Immature natural killer cell (primary cell): ENCODE results near the gene ZC3HAV1. TPM values are rescaled to one million over a fixed set of nuclear protein-coding genes. Genes with fewer than 3 reads are reported as not detected.

Source experiments
- DNase-seq, 3 donors: peaks; one replicate each; pipeline ENCODE4 v3.0.0; 2022; ENCODE audit warnings: mixed read lengths in 1 of 3
- H3K27ac Mint-ChIP-seq, 6 donors: one replicate each; pipeline ENCODE4 v1.8.0; 2020; ENCODE audit warnings: mixed read lengths in 6 of 6, mild to moderate bottlenecking in 5 of 6, inconsistent platforms in 4 of 6, moderate library complexity in 3 of 6
- H3K27me3 Mint-ChIP-seq, 3 donors: one replicate each; pipeline ENCODE4 v1.8.0; 2020 to 2021; ENCODE audit warnings: low read depth in 3 of 3, mild to moderate bottlenecking in 3 of 3, mixed read lengths in 3 of 3, moderate library complexity in 3 of 3, inconsistent platforms in 1 of 3
- H3K36me3 Mint-ChIP-seq, 3 donors: one replicate each; pipeline ENCODE4 v1.8.0; 2020; ENCODE audit warnings: mixed read lengths in 3 of 3, inconsistent platforms in 2 of 3, mild to moderate bottlenecking in 2 of 3
- H3K4me1 Mint-ChIP-seq, 2 donors: one replicate each; pipeline ENCODE4 v1.8.0; 2020; ENCODE audit warnings: inconsistent platforms in 2 of 2, mild to moderate bottlenecking in 2 of 2, mixed read lengths in 2 of 2, moderate library complexity in 1 of 2
- H3K4me3 Mint-ChIP-seq, 5 donors: one replicate each; pipeline ENCODE4 v1.8.0; 2020; ENCODE audit warnings: mild to moderate bottlenecking in 5 of 5, mixed read lengths in 5 of 5, inconsistent platforms in 3 of 5, moderate library complexity in 3 of 5
- H3K9me3 Mint-ChIP-seq, 6 donors: one replicate each; pipeline ENCODE4 v1.8.0; 2020; ENCODE audit warnings: mild to moderate bottlenecking in 6 of 6, mixed read lengths in 6 of 6, inconsistent platforms in 4 of 6, moderate library complexity in 3 of 6
- polyA plus RNA-seq, 3 donors: library from polyadenylated mRNA; unstranded; fragments of 300-500 nt; fragmentation: Illumina TruSeq; gene quantifications; one replicate each; pipeline ENCODE4 v1.2.3, GENCODE V29; 2021

ZC3HAV1 gene
- polyA plus RNA-seq, 3 donors from 2014 or later, result 69.4 to 121 (median 74.5) TPM

- no peak overlapping the region for H3K27ac Mint-ChIP-seq
- peaks cover 0 to 7% (median 0%) of the 10 kb centered on the region in 3 donors for H3K36me3 Mint-ChIP-seq
- H3K4me3 Mint-ChIP-seq, result no peak overlapping the region
- no peaks in the 10 kb centered on the region for H3K4me1 Mint-ChIP-seq
- peaks cover 0 to 12% (median 2%) of the 10 kb centered on the region in 6 donors for H3K9me3 Mint-ChIP-seq
- DNase-seq, result no peak
- peaks cover 0 to 5% (median 2%) of the 10 kb centered on the region in 3 donors for H3K27me3 Mint-ChIP-seq
These were observed 105.0 kb downstream of the ZC3HAV1 start for GRCh38 chr7:139004321-139005090.

GRCh38 chr7:138999414-138999813 is 110.1 kb downstream of the ZC3HAV1 start:
- no peak overlapping the region for H3K4me3 Mint-ChIP-seq
- no peaks in the 10 kb centered on the region for H3K36me3 Mint-ChIP-seq
- no peak overlapping the region for H3K27ac Mint-ChIP-seq
- DNase-seq, result no peak
- peaks cover 0 to 7% (median 0%) of the 10 kb centered on the region in 3 donors for H3K27me3 Mint-ChIP-seq
- no peaks in the 10 kb centered on the region for H3K4me1 Mint-ChIP-seq
- peaks cover 0 to 8% (median 2%) of the 10 kb centered on the region in 6 donors for H3K9me3 Mint-ChIP-seq

Other genes starting within 250 kb of the ZC3HAV1 start
- gene KIAA1549, start 128.3 kb downstream of the ZC3HAV1 start, polyA plus RNA-seq, result under 1 TPM in 1 of 3 donors, not detected in 2; 0.04 TPM
- gene ZC3HAV1L, start 73.7 kb downstream of the ZC3HAV1 start, polyA plus RNA-seq, result under 1 TPM in 2 of 3 donors, not detected in 1; 0.21 to 0.40 TPM
- gene UBN2, start 121.5 kb upstream of the ZC3HAV1 start, polyA plus RNA-seq, result 1 to 10 TPM in 1 of 3 donors, under 1 TPM in 2; 0.67 to 1.9 (median 0.91) TPM
- 10 to 100 TPM; 35.9 to 59.9 (median 37.2) TPM for gene FMC1, start 231.6 kb upstream of the ZC3HAV1 start, polyA plus RNA-seq